Lung (tissue), 12 donors: Measurements from ENCODE around the gene DNLZ. TPM values are rescaled to one million over a fixed set of nuclear protein-coding genes. Genes with fewer than 3 reads are reported as not detected.

Experiments
- ATAC-seq: fragments of 200-7000 bp; cut with Tn5 transposase; one replicate; pipeline ENCODE4 v1.9.1; 2020; ENCODE audit warnings: moderate number of reproducible peaks; ENCODE audit not compliant: insufficient read depth, low FRiP score
- DNase-seq, 3 donors: peaks; one replicate each; pipeline ENCODE4 v3.0.0-alpha.2; 2013 to 2017
- H3K27ac ChIP-seq, 2 donors: one replicate each; pipeline ENCODE4 v1.5.1; 2013; ENCODE audit warnings: mild to moderate bottlenecking in 2 of 2, moderate library complexity in 2 of 2, control low read depth in 1 of 2, inconsistent platforms in 1 of 2, low read depth in 1 of 2, low read length in 1 of 2
- H3K27me3 ChIP-seq, 3 donors: one replicate each; pipeline ENCODE4 v1.5.1; 2013; ENCODE audit warnings: low read length in 2 of 3; ENCODE audit not compliant: control insufficient read depth in 3 of 3, insufficient read depth in 3 of 3
- H3K36me3 ChIP-seq, 4 donors: one replicate each; pipeline ENCODE4 v1.5.1; 2013; ENCODE audit warnings: low read length in 4 of 4, mild to moderate bottlenecking in 1 of 4, moderate library complexity in 1 of 4; ENCODE audit not compliant: control insufficient read depth in 4 of 4, insufficient read depth in 4 of 4
- H3K4me1 ChIP-seq, 5 donors: one replicate each; pipeline ENCODE4 v1.5.1; 2013; ENCODE audit warnings: low read length in 5 of 5, mild to moderate bottlenecking in 2 of 5, moderate library complexity in 1 of 5; ENCODE audit not compliant: control insufficient read depth in 5 of 5, insufficient read depth in 5 of 5
- H3K4me3 ChIP-seq: one replicate; pipeline ENCODE4 v1.5.1; 2013; ENCODE audit warnings: mild to moderate bottlenecking, control low read depth, moderate library complexity
- H3K9ac ChIP-seq, 2 donors: one replicate each; pipeline ENCODE4 v1.5.1; 2013; ENCODE audit warnings: low read length in 2 of 2, control low read depth in 1 of 2; ENCODE audit not compliant: insufficient read depth in 1 of 2
- H3K9me3 ChIP-seq, 4 donors: one replicate each; pipeline ENCODE4 v1.5.1; 2013; ENCODE audit warnings: low read length in 3 of 4, mild to moderate bottlenecking in 1 of 4, moderate library complexity in 1 of 4; ENCODE audit not compliant: control insufficient read depth in 4 of 4, insufficient read depth in 3 of 4
- CTCF ChIP-seq: IDR thresholded peaks from 2 replicates; pipeline ENCODE4 v1.5.1; 2012; ENCODE audit warnings: mild to moderate bottlenecking; ENCODE audit errors: control extremely low read depth, extremely low read depth
- WGBS, 2 donors: extraction: QIAGEN DNeasy Blood & Tissue Kit; methylation state at CpG; one replicate each; pipeline ENCODE4 v1.1.7; 2013; 5-methylcytosine and 5-hydroxymethylcytosine counted together
- polyA plus RNA-seq, 2 donors: library from polyadenylated mRNA; stranded (reverse); fragments of 200-250 nt; gene quantifications; one replicate each; pipeline ENCODE4 v1.2.1, GENCODE V29; 2013
- total RNA-seq, 2 donors: library from RNA; depleted of rRNA in 1 of 2; stranded (reverse); fragments of >200 nt in 1 of 2; gene quantifications; one replicate each; pipeline ENCODE4 v1.2.1, GENCODE V29; 2014 to 2021
- donor health status: control.
- donor health status: control.
- donor health status: Bipolar disorder and iron deficiency.
- donor health status: healthy.
- donor health status: DM: yes; HTN: yes; CAD: no.

The DNLZ gene
- total and polyA plus RNA-seq, 4 donors = 7.7 to 34.3 (median 16.8) TPM

- H3K36me3 ChIP-seq = peaks cover 0 to 11% (median 5%) of the 10 kb centered on the region in 4 donors
- no peak overlapping the region for H3K4me3 ChIP-seq
- 87 to 93% methylated on average over 46 of the region's 46 CpGs for WGBS, 2 donors
- TF ChIP-seq CTCF = no peak
- H3K4me1 ChIP-seq = peaks cover 2 to 28% (median 8%) of the 10 kb centered on the region in 5 donors
- DNase-seq (no peak), ATAC-seq (no peak)
- no peaks in the 10 kb centered on the region for H3K9me3 ChIP-seq
- no peaks in the 10 kb centered on the region for H3K27me3 ChIP-seq
- H3K9ac ChIP-seq = no peak overlapping the region
- H3K27ac ChIP-seq = no peak overlapping the region
Measured at GRCh38 chr9:136331556-136332481, 31.7 kb downstream of the DNLZ start.

- ATAC-seq (no peak), DNase-seq (no peak)
- Histone ChIP-seq H3K9me3 (no peaks in the 10 kb centered on the region), H3K36me3 (peaks cover 0 to 5% (median 2%) of the 10 kb centered on the region in 4 donors), H3K4me3 (no peak overlapping the region), H3K27ac (no peak overlapping the region), H3K9ac (no peak overlapping the region), H3K27me3 (no peaks in the 10 kb centered on the region), H3K4me1 (peaks cover 4 to 36% (median 10%) of the 10 kb centered on the region in 5 donors)
- 86 to 97% methylated on average over 15 of the region's 15 CpGs for WGBS, 2 donors
- TF ChIP-seq CTCF = no peak
Measured at GRCh38 chr9:136331030-136331429, 32.5 kb downstream of the DNLZ start.

GRCh38 chr9:136330406-136330990 is 33.0 kb downstream of the DNLZ start:
- ATAC-seq = no peak
- no peak for DNase-seq
- H3K4me1 ChIP-seq = peaks cover 7 to 42% (median 15%) of the 10 kb centered on the region in 5 donors
- no peaks in the 10 kb centered on the region for H3K9me3 ChIP-seq
- H3K27me3 ChIP-seq = no peaks in the 10 kb centered on the region
- no peak overlapping the region for H3K4me3 ChIP-seq
- H3K9ac ChIP-seq = no peak overlapping the region
- WGBS, 2 donors = 86 to 90% methylated on average over 14 of the region's 14 CpGs
- TF ChIP-seq CTCF = no peak
- H3K27ac ChIP-seq = no peak overlapping the region
- peaks cover 0 to 5% (median 2%) of the 10 kb centered on the region in 4 donors for H3K36me3 ChIP-seq
